ENCODE results near the gene IGF1R. TPM values are rescaled to one million over a fixed set of nuclear protein-coding genes. Genes with fewer than 3 reads are reported as not detected.

IGF1R gene
- total RNA-seq, 2 donors from 2014 or later = 10.3 to 12.6 TPM

DNA sequence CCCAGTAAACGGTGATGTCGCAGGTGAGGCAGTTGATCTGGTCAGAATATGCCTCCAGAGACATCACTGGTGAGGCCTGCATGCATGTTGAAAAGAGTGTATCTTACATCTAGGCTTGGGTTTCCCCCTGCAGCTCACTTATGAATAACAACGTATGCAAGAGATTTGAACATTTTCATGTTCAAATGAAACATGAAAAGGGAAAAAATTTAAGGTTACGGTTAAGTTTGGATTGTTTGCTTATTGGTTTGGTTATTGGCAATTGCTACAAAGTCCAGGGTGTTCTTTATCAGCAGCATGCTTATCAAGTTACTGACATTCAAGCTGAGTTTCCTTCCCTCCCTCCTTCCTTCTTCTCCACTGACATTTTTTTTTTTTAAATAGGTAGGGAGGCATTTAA is 123.2 kb downstream of the IGF1R start:
- no peak overlapping the region for H3K27ac Mint-ChIP-seq
- DNase-seq (ENCODE audit: low spot score) = no peak
- no peak overlapping the region for H3K4me3 Mint-ChIP-seq
- peaks cover 2 to 19% of the 10 kb centered on the region in 2 donors for H3K4me1 Mint-ChIP-seq (ENCODE audit: low read depth in 2 of 2)
- no peak for ATAC-seq
- H3K9me3 Mint-ChIP-seq = no peaks in the 10 kb centered on the region
- no peaks in the 10 kb centered on the region for H3K27me3 Mint-ChIP-seq
- no peaks in the 10 kb centered on the region for H3K36me3 Mint-ChIP-seq

DNA sequence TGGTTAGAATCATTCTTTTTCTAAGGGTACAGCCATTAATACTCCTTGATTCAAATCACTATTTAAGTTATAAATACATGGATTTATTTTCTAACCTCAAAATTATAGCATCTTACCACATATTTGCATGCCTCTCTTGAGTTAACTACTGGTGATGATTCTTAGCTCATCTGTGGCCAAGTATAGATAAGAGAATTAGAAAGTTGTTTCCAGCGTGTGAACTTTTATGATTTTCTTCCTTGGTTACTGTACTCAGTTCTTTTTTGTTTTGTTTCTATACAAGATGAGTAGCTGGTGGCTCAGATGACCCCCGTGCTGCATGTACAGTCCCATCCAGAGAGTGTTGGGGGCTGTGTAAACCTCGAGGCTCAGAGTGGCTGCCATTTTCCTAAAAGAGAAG is 124.6 kb downstream of the IGF1R start:
- ATAC-seq (no peak), DNase-seq (ENCODE audit: low spot score) (no peak)
- no peak overlapping the region for H3K27ac Mint-ChIP-seq
- no peak overlapping the region for H3K4me3 Mint-ChIP-seq
- no peaks in the 10 kb centered on the region for H3K9me3 Mint-ChIP-seq
- H3K36me3 Mint-ChIP-seq = no peaks in the 10 kb centered on the region
- H3K27me3 Mint-ChIP-seq = no peaks in the 10 kb centered on the region
- H3K4me1 Mint-ChIP-seq (ENCODE audit: low read depth in 2 of 2) = peaks cover 13 to 29% of the 10 kb centered on the region in 2 donors

DNA sequence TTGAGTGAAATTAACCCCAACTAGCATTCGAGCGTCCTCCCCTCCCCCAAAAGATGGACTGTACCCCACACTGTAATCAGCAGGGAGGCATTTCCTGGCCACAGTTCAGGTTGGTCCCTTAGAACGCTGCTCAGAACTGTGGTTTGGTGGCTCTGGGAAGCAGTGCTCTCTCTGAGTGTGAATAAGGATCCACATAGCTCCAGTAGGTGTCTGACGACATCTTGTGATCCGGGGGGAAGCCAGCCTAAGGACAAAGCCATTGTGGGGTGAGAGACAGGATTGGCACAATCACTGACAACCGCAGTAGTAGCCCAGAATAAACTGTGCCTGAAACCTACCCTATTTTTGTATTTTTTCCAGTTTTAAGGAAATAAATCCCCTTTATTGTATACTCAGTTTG is 125.3 kb downstream of the IGF1R start:
- no peaks in the 10 kb centered on the region for H3K9me3 Mint-ChIP-seq
- no peaks in the 10 kb centered on the region for H3K36me3 Mint-ChIP-seq
- H3K4me3 Mint-ChIP-seq = no peak overlapping the region
- ATAC-seq = no peak
- no peak for DNase-seq (ENCODE audit: low spot score)
- H3K27ac Mint-ChIP-seq = no peak overlapping the region
- no peaks in the 10 kb centered on the region for H3K27me3 Mint-ChIP-seq
- H3K4me1 Mint-ChIP-seq (ENCODE audit: low read depth in 2 of 2) = peaks cover 13 to 30% of the 10 kb centered on the region in 2 donors

DNA sequence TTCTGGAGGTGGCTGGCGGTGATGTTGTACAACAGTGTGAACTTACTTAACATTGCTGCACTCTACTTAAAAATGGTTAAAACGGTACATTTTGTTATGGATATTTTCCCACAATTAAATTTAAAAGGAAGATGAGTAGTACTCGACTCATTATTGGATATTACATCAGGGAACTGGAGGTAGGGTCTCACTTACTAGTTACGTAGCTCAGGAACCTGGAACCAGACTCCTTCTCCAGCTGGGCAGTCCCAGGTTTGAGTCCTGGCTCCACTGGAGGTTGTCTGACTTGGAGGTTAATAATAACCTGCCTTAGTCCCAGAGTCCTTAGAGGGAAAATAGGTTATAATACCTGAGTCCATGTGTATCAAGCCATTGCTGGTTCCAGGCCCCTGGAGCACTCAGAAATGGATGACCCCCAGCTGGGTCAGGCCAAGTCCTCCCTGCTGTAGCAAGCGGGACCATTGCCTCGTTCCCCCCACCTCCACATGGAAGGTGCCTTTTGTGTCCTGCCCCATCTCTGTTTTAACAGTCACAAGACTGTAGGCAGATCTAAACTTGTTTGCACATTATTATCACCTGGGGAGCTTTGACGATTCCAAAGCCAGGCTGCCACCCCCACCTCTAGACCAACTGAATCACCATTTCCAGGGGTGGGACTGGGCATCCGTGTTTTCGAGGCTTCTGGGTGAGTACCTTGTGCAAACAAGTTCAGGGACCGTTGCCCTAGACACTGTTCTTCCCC is 126.6 kb downstream of the IGF1R start:
- ATAC-seq (peak in 1 of 2 donors; percentile 6), DNase-seq (ENCODE audit: low spot score) (no peak)
- H3K27me3 Mint-ChIP-seq = no peaks in the 10 kb centered on the region
- H3K36me3 Mint-ChIP-seq = no peaks in the 10 kb centered on the region
- H3K27ac Mint-ChIP-seq = no peak overlapping the region
- H3K4me3 Mint-ChIP-seq = no peak overlapping the region
- H3K4me1 Mint-ChIP-seq (ENCODE audit: low read depth in 2 of 2) = peaks cover 18 to 34% of the 10 kb centered on the region in 2 donors
- H3K9me3 Mint-ChIP-seq = no peaks in the 10 kb centered on the region

DNA sequence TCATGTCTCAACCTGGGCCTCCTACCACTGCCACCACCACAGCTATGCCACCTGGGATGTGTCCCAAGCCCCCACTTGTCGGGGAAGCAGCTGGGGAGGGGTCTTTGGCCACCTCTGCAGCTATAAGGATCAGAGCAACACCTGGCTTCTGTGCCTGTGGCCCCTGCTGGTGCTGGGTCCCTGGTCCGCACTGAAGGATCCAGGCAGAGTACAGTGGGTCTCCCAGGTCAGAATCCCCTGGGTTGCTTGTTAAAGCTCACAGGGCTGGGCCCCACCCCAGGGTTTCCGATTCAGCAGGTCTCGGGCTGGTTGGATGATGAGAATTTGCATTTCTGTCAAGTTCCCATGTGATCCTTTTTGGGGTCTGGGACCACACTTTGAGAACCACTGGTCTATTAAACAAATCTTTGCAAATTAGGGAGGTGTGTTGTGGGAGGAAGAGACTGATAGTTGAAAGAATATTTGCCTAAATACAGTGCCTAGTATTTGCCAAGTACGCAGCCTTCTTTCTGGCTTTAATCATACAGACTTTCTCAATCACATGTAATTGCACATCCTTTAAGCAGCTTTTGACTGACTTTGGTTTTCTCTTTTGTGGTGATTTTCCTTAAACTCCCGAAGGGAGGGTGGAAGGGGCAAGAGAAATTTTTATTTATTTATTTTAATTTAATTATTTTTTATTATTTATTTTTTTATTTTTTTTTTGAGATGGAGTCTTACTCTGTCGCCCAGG is 127.3 kb downstream of the IGF1R start:
- Mint-ChIP-seq H3K27ac (no peak overlapping the region), H3K36me3 (no peaks in the 10 kb centered on the region), H3K27me3 (no peaks in the 10 kb centered on the region), H3K9me3 (no peaks in the 10 kb centered on the region), H3K4me3 (no peak overlapping the region), H3K4me1 (ENCODE audit: low read depth in 2 of 2) (peaks cover 18 to 31% of the 10 kb centered on the region in 2 donors)
- DNase-seq (ENCODE audit: low spot score) = no peak
- no peak for ATAC-seq

DNA sequence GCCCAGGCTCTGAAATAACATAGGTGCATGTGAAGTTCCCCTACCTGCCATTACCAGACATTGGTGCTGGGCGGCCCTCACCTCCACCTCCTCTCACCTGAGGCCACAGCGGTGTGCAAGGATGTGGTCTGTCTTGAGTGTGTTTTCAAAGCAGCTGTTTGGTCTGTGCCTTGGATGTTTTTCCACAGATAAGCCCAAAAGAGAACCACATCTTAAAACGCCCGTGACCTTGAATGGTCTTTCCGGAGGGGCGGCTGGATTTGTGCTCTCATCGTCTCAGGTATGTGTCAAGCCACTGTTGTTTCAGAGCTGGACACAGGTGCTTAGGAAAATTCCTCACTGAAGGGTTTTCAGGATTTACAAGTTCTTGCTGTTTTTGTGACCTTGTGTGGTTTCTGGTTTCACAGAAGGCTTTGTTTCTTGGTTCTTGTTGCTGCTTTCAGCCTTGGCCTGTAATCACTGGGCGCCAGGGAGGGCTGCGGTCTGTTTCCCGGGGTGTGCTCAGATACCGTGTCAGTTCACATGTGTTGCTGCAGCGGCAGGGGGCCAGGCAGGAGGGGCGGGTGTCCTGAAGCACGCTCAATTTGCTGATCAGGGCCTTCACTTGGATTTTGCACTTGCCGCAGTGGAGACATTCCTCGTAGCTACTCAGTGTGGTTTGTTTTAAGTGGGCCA is 128.4 kb downstream of the IGF1R start:
- no peak for DNase-seq (ENCODE audit: low spot score)
- no peak overlapping the region for H3K4me3 Mint-ChIP-seq
- ATAC-seq = peak in 1 of 2 donors; percentile 57
- no peaks in the 10 kb centered on the region for H3K9me3 Mint-ChIP-seq
- H3K36me3 Mint-ChIP-seq = no peaks in the 10 kb centered on the region
- peak overlapping the region in 1 of 2 donors; percentile 69 for H3K27ac Mint-ChIP-seq
- no peaks in the 10 kb centered on the region for H3K27me3 Mint-ChIP-seq
- H3K4me1 Mint-ChIP-seq (ENCODE audit: low read depth in 2 of 2) = peaks cover 18 to 27% of the 10 kb centered on the region in 2 donors

- no peak for ATAC-seq
- Mint-ChIP-seq H3K36me3 (no peaks in the 10 kb centered on the region), H3K27me3 (no peaks in the 10 kb centered on the region), H3K4me1 (ENCODE audit: low read depth in 2 of 2) (peaks cover 18 to 27% of the 10 kb centered on the region in 2 donors), H3K4me3 (no peak overlapping the region), H3K9me3 (no peaks in the 10 kb centered on the region), H3K27ac (peak overlapping the region in 1 of 2 donors; percentile 69)
- no peak for DNase-seq (ENCODE audit: low spot score)
Observed at GRCh38 chr15:98777426-98777825, 129.1 kb downstream of the IGF1R start.

DNA sequence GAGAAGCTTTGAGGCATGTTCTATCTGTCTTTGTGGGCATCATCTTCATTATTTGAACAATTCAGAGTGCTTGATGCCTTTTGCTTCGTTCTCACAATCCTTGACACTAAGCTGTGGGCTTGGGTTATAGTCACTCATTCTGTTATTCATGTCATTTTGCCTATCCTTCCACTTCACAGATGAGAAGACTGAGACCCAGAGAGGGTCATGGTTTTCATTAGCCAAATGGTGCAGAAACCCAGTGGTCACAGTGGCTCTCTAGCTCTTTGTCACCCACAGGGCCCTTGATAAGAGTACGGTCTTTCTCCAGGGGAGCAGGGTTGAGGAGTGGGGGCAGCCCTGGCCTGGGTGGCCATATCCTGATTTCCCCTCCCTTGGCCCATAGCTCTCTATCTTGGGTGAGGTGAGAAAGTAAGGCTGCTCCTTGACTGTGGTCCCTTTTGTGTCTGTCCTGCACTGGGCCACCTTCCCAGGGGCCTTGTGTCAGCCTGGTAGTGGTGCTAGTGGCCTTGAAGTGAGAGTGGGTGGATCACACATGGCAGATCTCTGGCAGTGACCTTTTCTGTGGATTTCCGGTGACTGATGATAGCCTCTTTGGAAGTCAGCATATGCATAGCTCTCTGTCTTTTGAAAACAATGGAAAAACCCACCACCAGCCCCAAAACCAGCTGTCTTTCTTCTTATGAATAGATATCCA is 130.1 kb downstream of the IGF1R start:
- no peak overlapping the region for H3K27ac Mint-ChIP-seq
- H3K4me3 Mint-ChIP-seq = no peak overlapping the region
- ATAC-seq (no peak), DNase-seq (ENCODE audit: low spot score) (no peak)
- H3K9me3 Mint-ChIP-seq = no peaks in the 10 kb centered on the region
- H3K36me3 Mint-ChIP-seq = no peaks in the 10 kb centered on the region
- H3K4me1 Mint-ChIP-seq (ENCODE audit: low read depth in 2 of 2) = peaks cover 18 to 27% of the 10 kb centered on the region in 2 donors
- no peaks in the 10 kb centered on the region for H3K27me3 Mint-ChIP-seq

- DNase-seq (ENCODE audit: low spot score) = no peak
Observed at GRCh38 chr15:98778960-98779359, 130.6 kb downstream of the IGF1R start.

DNA sequence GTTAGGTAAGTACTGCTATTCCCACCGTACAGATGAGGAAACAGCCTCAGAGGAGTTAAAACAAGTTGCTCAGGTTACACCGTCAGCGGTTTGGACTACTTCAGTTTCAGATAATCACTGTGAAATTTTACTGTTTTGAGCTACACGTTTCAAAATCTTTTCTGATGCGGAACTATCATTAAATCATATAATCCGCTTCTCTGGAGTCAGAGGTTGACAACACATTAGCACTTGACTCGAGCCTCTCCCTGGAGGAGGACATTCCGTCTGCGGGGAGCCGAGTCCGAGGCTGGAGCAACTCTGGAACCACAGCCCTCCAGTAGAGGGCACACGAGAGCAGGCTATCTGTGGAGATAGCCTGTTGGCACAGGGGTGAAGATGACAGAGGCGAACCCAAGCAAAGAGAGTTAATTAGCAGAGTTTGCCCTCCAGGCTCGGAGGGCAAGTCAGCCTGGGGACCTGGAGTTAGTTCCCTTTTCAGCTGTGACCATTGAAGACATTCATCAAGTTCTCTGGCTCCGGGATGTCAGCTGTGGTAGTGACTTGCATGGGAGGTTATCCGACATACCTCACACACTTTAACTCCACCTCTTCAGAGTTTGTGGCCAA is 131.2 kb downstream of the IGF1R start:
- ATAC-seq = peak; percentile 84 to 87
- Mint-ChIP-seq H3K4me3 (peak overlapping the region; percentile 54), H3K27me3 (no peaks in the 10 kb centered on the region), H3K36me3 (no peaks in the 10 kb centered on the region), H3K4me1 (ENCODE audit: low read depth in 2 of 2) (peaks cover 18 to 21% of the 10 kb centered on the region in 2 donors), H3K27ac (no peak overlapping the region), H3K9me3 (no peaks in the 10 kb centered on the region)
- peak; percentile 68 for DNase-seq (ENCODE audit: low spot score)

More at GRCh38 chr15:98778960-98779359, 130.6 kb downstream of the IGF1R start:
- no peaks in the 10 kb centered on the region for H3K27me3 Mint-ChIP-seq
- no peak overlapping the region for H3K27ac Mint-ChIP-seq
- H3K36me3 Mint-ChIP-seq = no peaks in the 10 kb centered on the region
- H3K4me3 Mint-ChIP-seq = no peak overlapping the region
- ATAC-seq = no peak
- H3K9me3 Mint-ChIP-seq = no peaks in the 10 kb centered on the region
- H3K4me1 Mint-ChIP-seq (ENCODE audit: low read depth in 2 of 2) = peaks cover 18 to 25% of the 10 kb centered on the region in 2 donors

DNA sequence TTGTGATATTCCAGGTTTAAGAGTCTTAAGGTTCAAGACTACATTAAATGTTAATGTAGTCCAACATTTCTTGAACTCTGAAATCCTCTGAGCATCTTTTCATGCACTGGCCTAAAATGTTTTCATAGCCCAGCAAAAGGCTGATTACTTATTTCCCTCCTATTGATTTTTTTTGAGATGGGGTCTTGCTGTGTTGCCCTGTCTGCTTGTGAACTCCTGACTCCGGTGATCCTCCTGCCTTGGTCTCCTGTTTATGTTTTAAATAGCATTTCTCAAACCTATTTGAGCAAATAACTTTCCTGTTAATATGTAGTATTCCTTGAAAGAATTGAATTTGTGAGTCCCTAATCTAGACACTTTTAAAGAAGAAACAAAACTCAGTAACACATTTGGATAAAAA is 133.5 kb downstream of the IGF1R start:
- Mint-ChIP-seq H3K27me3 (no peaks in the 10 kb centered on the region), H3K4me1 (ENCODE audit: low read depth in 2 of 2) (peaks cover 13 to 16% of the 10 kb centered on the region in 2 donors), H3K36me3 (no peaks in the 10 kb centered on the region)

DNA sequence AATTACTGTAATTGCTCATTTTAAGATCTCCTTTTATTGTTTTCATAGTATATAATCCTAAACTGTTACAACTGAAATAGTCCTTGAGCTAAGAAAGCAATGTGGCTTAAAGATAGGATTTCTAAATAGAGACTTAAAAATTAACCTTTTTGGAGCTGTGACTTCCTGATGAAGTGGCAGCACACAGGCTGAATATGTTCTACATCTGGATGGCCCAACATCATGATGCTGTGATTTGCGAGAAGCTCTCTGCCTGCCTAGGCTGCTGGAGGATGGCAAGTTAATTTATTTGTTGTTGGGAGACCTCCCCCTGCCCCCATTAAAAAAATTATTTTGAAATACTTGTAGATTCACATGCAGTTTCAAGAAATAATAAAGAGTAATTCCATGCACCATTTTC is 134.5 kb downstream of the IGF1R start:
- H3K27me3 Mint-ChIP-seq = no peaks in the 10 kb centered on the region
- no peak for ATAC-seq
- no peak overlapping the region for H3K4me3 Mint-ChIP-seq
- H3K36me3 Mint-ChIP-seq = no peaks in the 10 kb centered on the region
- DNase-seq (ENCODE audit: low spot score) = no peak
- H3K4me1 Mint-ChIP-seq (ENCODE audit: low read depth in 2 of 2) = peaks cover 8 to 9% of the 10 kb centered on the region in 2 donors
- H3K27ac Mint-ChIP-seq = no peak overlapping the region
- H3K9me3 Mint-ChIP-seq = no peaks in the 10 kb centered on the region

More for the DNA sequence above, 133.5 kb downstream of the IGF1R start:
- Mint-ChIP-seq H3K9me3 (no peaks in the 10 kb centered on the region), H3K4me3 (no peak overlapping the region), H3K27ac (no peak overlapping the region)
- ATAC-seq (no peak), DNase-seq (ENCODE audit: low spot score) (no peak)

DNA sequence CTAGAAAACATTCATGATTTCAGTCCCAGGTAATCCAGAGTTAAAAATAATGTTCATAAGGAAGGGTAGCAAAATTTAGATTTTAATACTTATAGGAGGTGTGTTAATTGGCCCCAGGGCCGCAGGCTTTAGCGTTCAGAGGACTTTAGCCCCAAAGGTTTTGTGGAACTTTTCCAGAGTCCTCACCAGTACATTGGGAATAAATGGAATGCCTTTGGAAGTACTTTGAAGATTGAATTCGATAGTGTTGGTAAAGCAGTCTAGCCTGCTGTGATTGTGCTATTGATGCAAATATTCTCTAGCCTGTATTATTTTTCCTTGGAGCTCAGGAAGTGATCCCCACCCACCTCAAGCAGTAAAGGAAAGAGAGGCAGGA is 137.1 kb downstream of the IGF1R start:
- peaks cover 8 to 12% of the 10 kb centered on the region in 2 donors for H3K4me1 Mint-ChIP-seq (ENCODE audit: low read depth in 2 of 2)
- no peaks in the 10 kb centered on the region for H3K9me3 Mint-ChIP-seq
- ATAC-seq (no peak), DNase-seq (ENCODE audit: low spot score) (no peak)
- no peak overlapping the region for H3K27ac Mint-ChIP-seq
- H3K27me3 Mint-ChIP-seq = no peaks in the 10 kb centered on the region
- no peak overlapping the region for H3K4me3 Mint-ChIP-seq
- no peaks in the 10 kb centered on the region for H3K36me3 Mint-ChIP-seq
